ENCODE measurements around the gene DDX54. TPM values are rescaled to one million over a fixed set of nuclear protein-coding genes. Genes with fewer than 3 reads are reported as not detected.
"Not testable (repeated sequence)": the region's sequence is repeated elsewhere in the genome, so short reads cannot be mapped to it uniquely, and the experiment has no call there.

Gene DDX54
- total RNA-seq, 1 donor from 2014 or later: 53.5 TPM

DNA sequence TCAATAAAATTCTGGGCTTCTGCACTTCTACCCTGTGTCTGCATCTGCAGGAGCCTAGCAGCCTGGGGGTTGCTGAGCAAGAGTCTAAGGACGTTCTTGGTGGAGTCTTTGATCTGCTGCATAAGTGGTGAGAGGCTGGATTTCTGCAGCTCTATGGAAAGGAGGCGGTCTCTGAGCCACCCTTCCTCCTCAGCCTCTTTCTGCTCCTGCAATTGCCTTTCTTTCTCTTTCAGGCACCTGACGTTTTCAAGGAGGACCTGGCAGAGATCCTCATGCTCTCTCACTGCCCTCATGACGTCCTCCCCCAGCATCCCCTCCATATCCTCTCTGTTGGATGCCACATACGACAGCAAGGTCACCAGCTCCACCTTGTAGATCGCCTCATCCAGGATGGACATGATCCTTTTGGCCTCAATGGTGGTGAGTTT is 22.3 kb upstream of the DDX54 start:
- no peaks in the 10 kb centered on the region for H3K36me3 Mint-ChIP-seq (ENCODE audit: low read depth, unreplicated experiment)
- Histone ChIP-seq H3K9me3 (ENCODE audit: insufficient read depth, low read depth, low read length) (no peaks in the 10 kb centered on the region), H3K27me3 (ENCODE audit: insufficient read depth, low read length) (no peaks in the 10 kb centered on the region), H2AFZ (ENCODE audit: low read depth, low read length) (no peak overlapping the region), H3K4me2 (ENCODE audit: low read length) (no peak overlapping the region), H3K9ac (ENCODE audit: low read length) (no peak overlapping the region), H3K4me3 (ENCODE audit: insufficient read depth, low read depth, low read length) (no peak overlapping the region), H3K79me2 (ENCODE audit: insufficient read depth, low read length) (no peaks in the 10 kb centered on the region), H3K27ac (ENCODE audit: low read depth, low read length) (no peak overlapping the region), H3K36me3 (ENCODE audit: insufficient read depth, low read length) (no peaks in the 10 kb centered on the region), H3K4me1 (ENCODE audit: insufficient read depth, low read length) (peaks cover 3% of the 10 kb centered on the region), H4K20me1 (ENCODE audit: insufficient read depth, low read length) (no peaks in the 10 kb centered on the region)
- peaks cover 5% of the 10 kb centered on the region for H3K9me3 Mint-ChIP-seq (ENCODE audit: unreplicated experiment)
- H3K4me3 Mint-ChIP-seq (ENCODE audit: unreplicated experiment): peak overlapping the region; percentile 42
- peak overlapping the region; percentile 23 for H3K27ac Mint-ChIP-seq (ENCODE audit: unreplicated experiment)
- DNase-seq (ENCODE audit: low read depth): no peak
- peaks cover 2% of the 10 kb centered on the region for H3K27me3 Mint-ChIP-seq (ENCODE audit: low read depth, unreplicated experiment)
- no peak for FAIRE-seq
- H3K4me1 Mint-ChIP-seq (ENCODE audit: low read depth, unreplicated experiment): peaks cover 15% of the 10 kb centered on the region
- TF ChIP-seq, protein P1, sequence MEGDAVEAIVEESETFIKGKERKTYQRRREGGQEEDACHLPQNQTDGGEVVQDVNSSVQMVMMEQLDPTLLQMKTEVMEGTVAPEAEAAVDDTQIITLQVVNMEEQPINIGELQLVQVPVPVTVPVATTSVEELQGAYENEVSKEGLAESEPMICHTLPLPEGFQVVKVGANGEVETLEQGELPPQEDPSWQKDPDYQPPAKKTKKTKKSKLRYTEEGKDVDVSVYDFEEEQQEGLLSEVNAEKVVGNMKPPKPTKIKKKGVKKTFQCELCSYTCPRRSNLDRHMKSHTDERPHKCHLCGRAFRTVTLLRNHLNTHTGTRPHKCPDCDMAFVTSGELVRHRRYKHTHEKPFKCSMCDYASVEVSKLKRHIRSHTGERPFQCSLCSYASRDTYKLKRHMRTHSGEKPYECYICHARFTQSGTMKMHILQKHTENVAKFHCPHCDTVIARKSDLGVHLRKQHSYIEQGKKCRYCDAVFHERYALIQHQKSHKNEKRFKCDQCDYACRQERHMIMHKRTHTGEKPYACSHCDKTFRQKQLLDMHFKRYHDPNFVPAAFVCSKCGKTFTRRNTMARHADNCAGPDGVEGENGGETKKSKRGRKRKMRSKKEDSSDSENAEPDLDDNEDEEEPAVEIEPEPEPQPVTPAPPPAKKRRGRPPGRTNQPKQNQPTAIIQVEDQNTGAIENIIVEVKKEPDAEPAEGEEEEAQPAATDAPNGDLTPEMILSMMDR (IDR thresholded peaks at IDR 0.05; ENCODE audit: insufficient read depth, low read depth, low read length): no peak
- no peak for TF ChIP-seq EZH2 (IDR thresholded peaks at IDR 0.05; ENCODE audit: insufficient read depth, low read length)

DNA sequence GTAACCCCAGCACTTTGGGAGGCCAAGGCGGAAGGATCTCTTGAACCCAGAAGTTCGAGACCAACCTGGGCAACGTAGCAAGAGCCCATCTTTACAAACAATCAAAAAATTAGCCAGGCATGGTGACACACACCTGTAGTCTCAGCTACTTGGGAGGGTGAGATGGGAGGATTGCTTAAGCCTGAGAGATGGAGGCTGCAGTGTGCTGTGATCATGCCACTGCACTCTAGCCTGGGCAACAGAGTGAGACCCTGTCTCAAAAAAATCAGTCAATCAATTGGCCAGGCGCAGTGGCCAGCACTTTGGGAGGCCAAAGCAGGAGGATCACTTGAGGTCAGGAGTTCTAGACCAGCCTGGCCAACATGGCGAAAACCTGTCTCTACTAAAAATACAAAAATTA is 21.5 kb upstream of the DDX54 start:
- not testable (repeated sequence) for H3K79me2 ChIP-seq (ENCODE audit: insufficient read depth, low read length); H3K4me2 ChIP-seq (ENCODE audit: low read length); FAIRE-seq; H4K20me1 ChIP-seq (ENCODE audit: insufficient read depth, low read length); DNase-seq (ENCODE audit: low read depth); H3K9me3 ChIP-seq (ENCODE audit: insufficient read depth, low read depth, low read length); H3K27me3 ChIP-seq (ENCODE audit: insufficient read depth, low read length); H3K36me3 ChIP-seq (ENCODE audit: insufficient read depth, low read length); H3K27ac ChIP-seq (ENCODE audit: low read depth, low read length); H3K27me3 Mint-ChIP-seq (ENCODE audit: low read depth, unreplicated experiment); H3K4me3 ChIP-seq (ENCODE audit: insufficient read depth, low read depth, low read length); H2AFZ ChIP-seq (ENCODE audit: low read depth, low read length); H3K4me1 ChIP-seq (ENCODE audit: insufficient read depth, low read length); H3K36me3 Mint-ChIP-seq (ENCODE audit: low read depth, unreplicated experiment); H3K9ac ChIP-seq (ENCODE audit: low read length); H3K9me3 Mint-ChIP-seq (ENCODE audit: unreplicated experiment); H3K4me3 Mint-ChIP-seq (ENCODE audit: unreplicated experiment)
- peaks cover 15% of the 10 kb centered on the region for H3K4me1 Mint-ChIP-seq (ENCODE audit: low read depth, unreplicated experiment)
- peak overlapping the region; percentile 79 for H3K27ac Mint-ChIP-seq (ENCODE audit: unreplicated experiment)

DNA sequence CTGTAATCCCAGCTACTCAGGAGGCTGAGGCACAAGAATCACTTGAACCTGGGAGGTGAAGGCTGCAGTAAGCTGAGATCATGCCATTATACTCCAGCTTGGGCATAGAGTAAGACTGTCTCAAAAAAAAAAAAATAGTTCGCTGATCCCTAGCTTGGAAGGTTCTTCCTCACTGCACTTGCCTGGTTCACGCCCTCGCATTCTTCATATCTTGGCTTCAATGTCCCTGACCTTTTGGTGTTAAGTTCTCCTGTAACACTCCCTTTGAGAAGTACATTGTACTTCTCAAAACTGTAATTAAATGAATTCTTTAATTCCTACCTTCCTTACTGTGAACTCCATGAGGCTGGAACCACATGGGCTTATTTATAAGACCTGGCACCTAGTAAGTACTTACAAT is 19.5 kb upstream of the DDX54 start:
- no peak overlapping the region for H2AFZ ChIP-seq (ENCODE audit: low read depth, low read length)
- DNase-seq (ENCODE audit: low read depth): no peak
- no peaks in the 10 kb centered on the region for H3K36me3 ChIP-seq (ENCODE audit: insufficient read depth, low read length)
- H3K27ac ChIP-seq (ENCODE audit: low read depth, low read length): no peak overlapping the region
- no peak overlapping the region for H3K9ac ChIP-seq (ENCODE audit: low read length)
- Mint-ChIP-seq H3K4me1 (ENCODE audit: low read depth, unreplicated experiment) (peaks cover 15% of the 10 kb centered on the region), H3K27ac (ENCODE audit: unreplicated experiment) (no peak overlapping the region), H3K4me3 (ENCODE audit: unreplicated experiment) (no peak overlapping the region), H3K36me3 (ENCODE audit: low read depth, unreplicated experiment) (peaks cover 2% of the 10 kb centered on the region), H3K27me3 (ENCODE audit: low read depth, unreplicated experiment) (peaks cover 2% of the 10 kb centered on the region), H3K9me3 (ENCODE audit: unreplicated experiment) (peaks cover 5% of the 10 kb centered on the region)
- TF ChIP-seq, protein P1 (IDR thresholded peaks at IDR 0.05; ENCODE audit: insufficient read depth, low read depth, low read length): no peak
- TF ChIP-seq EZH2 (IDR thresholded peaks at IDR 0.05; ENCODE audit: insufficient read depth, low read length): no peak
- H3K9me3 ChIP-seq (ENCODE audit: insufficient read depth, low read depth, low read length): no peaks in the 10 kb centered on the region
- H4K20me1 ChIP-seq (ENCODE audit: insufficient read depth, low read length): no peaks in the 10 kb centered on the region
- H3K79me2 ChIP-seq (ENCODE audit: insufficient read depth, low read length): no peaks in the 10 kb centered on the region
- no peak overlapping the region for H3K4me2 ChIP-seq (ENCODE audit: low read length)
- H3K4me1 ChIP-seq (ENCODE audit: insufficient read depth, low read length): peaks cover 3% of the 10 kb centered on the region
- H3K4me3 ChIP-seq (ENCODE audit: insufficient read depth, low read depth, low read length): no peak overlapping the region
- no peak for FAIRE-seq
- H3K27me3 ChIP-seq (ENCODE audit: insufficient read depth, low read length): no peaks in the 10 kb centered on the region

Data from astrocyte (in vitro differentiated cells and primary cell).